Smooth muscle cell of the brain vasculature (primary cell): ENCODE data around the gene C16orf96.

Experiments used
- DNase-seq: peaks from one replicate; pipeline ENCODE4 v3.0.0-alpha.2; 2012; ENCODE audit warnings: low read depth, low spot score

The C16orf96 gene

GRCh38 chr16:4646773-4647643 is 90.9 kb downstream of the C16orf96 start:
- no peak for DNase-seq

- DNase-seq = no peak
Observed at GRCh38 chr16:4647644-4647980, 91.5 kb downstream of the C16orf96 start.

- DNase-seq = no peak
Observed at GRCh38 chr16:4648917-4649316, 92.8 kb downstream of the C16orf96 start.

GRCh38 chr16:4649744-4650442 is 93.8 kb downstream of the C16orf96 start:
- no peak for DNase-seq
